ENCODE results near the gene ICA1L. TPM values are rescaled to one million over a fixed set of nuclear protein-coding genes. Genes with fewer than 3 reads are reported as not detected.
A peak's percentile ranks its signal among the peaks of the same experiment; 100 is the strongest.
"Not testable (repeated sequence)": the region's sequence is repeated elsewhere in the genome, so short reads cannot be mapped to it uniquely, and the experiment has no call there.

ICA1L gene
- total and polyA plus RNA-seq, 8 donors = 0.87 to 36.7 (median 2.5) TPM

DNA sequence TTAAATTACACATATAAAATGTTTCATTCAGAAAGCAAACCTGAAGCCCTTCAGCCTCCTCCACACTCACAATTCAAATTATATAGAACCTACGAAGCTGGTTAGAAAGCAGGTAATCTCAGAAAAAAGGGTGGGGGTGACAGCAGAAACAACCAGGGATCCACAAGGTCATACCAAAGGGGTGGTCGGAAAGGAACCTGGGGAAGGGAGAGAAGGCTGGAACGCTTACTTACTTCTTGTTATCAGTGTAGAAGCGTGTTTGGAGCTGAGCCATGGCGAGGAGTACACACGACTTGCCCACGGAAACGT is 39.6 kb upstream of the ICA1L start:
- peaks cover 0 to 9% (median 8%) of the 10 kb centered on the region in 4 donors for H3K36me3 ChIP-seq
- no peaks in the 10 kb centered on the region for H3K9me3 ChIP-seq
- H3K27ac ChIP-seq = peak overlapping the region; percentile 73 to 93 (median 91)
- H3K27me3 ChIP-seq = no peaks in the 10 kb centered on the region
- no peak for DNase-seq
- TF ChIP-seq POLR2A (IDR thresholded peaks at IDR 0.05) = no peak
- TF ChIP-seq EP300 (IDR thresholded peaks at IDR 0.05) = no peak
- no peak for TF ChIP-seq POLR2AphosphoS5 (IDR thresholded peaks at IDR 0.05)
- TF ChIP-seq, protein P1, sequence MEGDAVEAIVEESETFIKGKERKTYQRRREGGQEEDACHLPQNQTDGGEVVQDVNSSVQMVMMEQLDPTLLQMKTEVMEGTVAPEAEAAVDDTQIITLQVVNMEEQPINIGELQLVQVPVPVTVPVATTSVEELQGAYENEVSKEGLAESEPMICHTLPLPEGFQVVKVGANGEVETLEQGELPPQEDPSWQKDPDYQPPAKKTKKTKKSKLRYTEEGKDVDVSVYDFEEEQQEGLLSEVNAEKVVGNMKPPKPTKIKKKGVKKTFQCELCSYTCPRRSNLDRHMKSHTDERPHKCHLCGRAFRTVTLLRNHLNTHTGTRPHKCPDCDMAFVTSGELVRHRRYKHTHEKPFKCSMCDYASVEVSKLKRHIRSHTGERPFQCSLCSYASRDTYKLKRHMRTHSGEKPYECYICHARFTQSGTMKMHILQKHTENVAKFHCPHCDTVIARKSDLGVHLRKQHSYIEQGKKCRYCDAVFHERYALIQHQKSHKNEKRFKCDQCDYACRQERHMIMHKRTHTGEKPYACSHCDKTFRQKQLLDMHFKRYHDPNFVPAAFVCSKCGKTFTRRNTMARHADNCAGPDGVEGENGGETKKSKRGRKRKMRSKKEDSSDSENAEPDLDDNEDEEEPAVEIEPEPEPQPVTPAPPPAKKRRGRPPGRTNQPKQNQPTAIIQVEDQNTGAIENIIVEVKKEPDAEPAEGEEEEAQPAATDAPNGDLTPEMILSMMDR (IDR thresholded peaks at IDR 0.05) = no peak
- peaks cover 13 to 46% (median 31%) of the 10 kb centered on the region in 4 donors for H3K4me1 ChIP-seq
- peak overlapping the region; percentile 60 to 87 (median 78) for H3K4me3 ChIP-seq
- intact Hi-C loops (cut with DNase I; ENCODE audit: low total_unique reads) = no loop called here
- WGBS, 5 donors = 0 to 1% (median 0%) methylated on average over 8 of the region's 8 CpGs

DNA sequence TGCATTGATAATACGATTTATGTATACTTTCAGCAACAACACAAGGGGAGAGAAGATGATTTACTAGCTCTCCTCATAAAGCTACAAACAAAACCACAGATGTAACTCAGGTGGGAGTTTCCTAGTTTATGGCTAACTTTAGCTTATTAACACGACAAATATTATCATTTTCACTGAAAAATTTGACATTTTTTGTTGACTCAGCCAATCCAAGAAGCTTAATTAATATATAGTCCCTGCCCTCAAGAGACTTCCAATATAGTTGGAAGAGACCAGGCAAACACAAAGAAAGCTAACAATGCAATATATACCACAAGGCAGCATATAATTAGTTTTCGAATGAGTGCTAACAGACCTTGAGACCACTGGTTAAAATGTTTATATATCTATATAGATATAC is 39.1 kb upstream of the ICA1L start:
- intact Hi-C loops (cut with DNase I; ENCODE audit: low total_unique reads) = no loop called here
- 5 to 15% (median 8%) methylated on average over 3 of the region's 3 CpGs for WGBS, 5 donors
- TF ChIP-seq POLR2AphosphoS5 (IDR thresholded peaks at IDR 0.05) = no peak
- TF ChIP-seq, protein P1 (IDR thresholded peaks at IDR 0.05) = no peak
- no peak for TF ChIP-seq POLR2A (IDR thresholded peaks at IDR 0.05)
- no peak for TF ChIP-seq EP300 (IDR thresholded peaks at IDR 0.05)
- no peak for DNase-seq
- Histone ChIP-seq H3K27me3 (no peaks in the 10 kb centered on the region), H3K27ac (peak overlapping the region in 1 of 5 donors; percentile 91), H3K4me1 (peaks cover 13 to 46% (median 31%) of the 10 kb centered on the region in 4 donors), H3K36me3 (peaks cover 0 to 13% (median 12%) of the 10 kb centered on the region in 4 donors), H3K4me3 (peak overlapping the region; percentile 60 to 87 (median 78)), H3K9me3 (no peaks in the 10 kb centered on the region)

DNA sequence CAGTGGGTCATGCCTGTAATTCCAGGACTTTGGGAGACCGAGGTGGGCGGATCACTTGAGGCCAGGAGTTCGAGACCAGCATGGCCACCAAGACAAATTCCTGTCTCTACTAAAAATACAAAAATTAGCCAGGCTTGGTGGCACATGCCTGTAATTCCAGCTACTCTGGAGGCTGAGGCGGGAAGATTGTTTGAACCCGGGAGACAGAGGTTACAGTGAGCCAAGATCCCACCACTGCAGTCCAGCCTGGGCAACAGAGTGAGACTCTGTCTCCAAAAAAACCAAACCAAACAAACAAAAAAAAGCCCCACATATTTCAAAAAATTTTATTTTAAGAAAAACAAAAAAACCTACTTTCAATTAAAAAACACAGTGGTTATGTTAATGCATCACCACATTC is 38.7 kb upstream of the ICA1L start:
- H3K9me3 ChIP-seq; H3K27ac ChIP-seq; H3K27me3 ChIP-seq; DNase-seq; intact Hi-C loops (cut with DNase I; ENCODE audit: low total_unique reads): not testable (repeated sequence)
- Histone ChIP-seq H3K4me1 (peaks cover 13 to 46% (median 31%) of the 10 kb centered on the region in 4 donors), H3K4me3 (peak overlapping the region; percentile 60 to 87 (median 78)), H3K36me3 (peaks cover 0 to 18% (median 16%) of the 10 kb centered on the region in 4 donors)
- WGBS, 5 donors = 64 to 88% (median 68%) methylated on average over 5 of the region's 5 CpGs

DNA sequence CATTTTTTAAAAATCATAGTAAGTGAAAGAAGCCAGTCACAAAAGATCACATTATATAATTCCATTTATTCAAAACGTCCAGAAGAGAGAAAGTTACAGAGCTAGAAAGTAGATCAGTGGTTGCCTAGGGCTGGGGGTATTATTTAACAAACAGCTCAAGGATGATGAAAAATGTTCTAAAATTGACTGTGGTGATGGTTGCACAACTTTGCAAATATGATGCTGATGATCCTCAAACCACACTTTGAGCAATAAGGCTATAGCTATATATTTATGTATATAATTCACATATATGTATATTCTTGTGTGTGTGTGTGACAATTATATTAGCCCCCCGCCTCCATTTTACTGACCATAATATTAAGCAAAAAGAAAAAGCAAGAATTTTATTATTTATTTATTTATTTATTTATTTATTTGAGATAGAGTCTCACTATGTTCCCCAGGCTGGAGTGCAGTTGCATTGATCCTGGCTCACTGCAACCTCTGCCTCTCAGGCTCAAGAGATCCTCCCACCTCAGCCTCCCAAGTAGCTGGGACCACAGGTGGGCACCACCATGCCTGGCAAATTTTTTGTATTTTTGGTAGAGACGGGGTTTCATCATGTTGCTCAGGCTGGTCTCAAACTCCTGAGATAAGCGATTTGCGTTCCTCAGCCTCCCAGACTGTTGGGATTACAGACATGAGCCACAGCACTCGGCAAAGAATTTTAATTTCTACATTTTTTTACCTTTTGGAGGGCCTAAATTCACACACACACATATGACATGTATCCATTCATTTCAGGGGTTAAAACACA is 38.0 kb upstream of the ICA1L start:
- WGBS, 5 donors = 86 to 93% (median 90%) methylated on average over 6 of the region's 6 CpGs
- intact Hi-C loops (cut with DNase I; ENCODE audit: low total_unique reads) = no loop called here
- TF ChIP-seq, protein P1 (IDR thresholded peaks at IDR 0.05) = no peak
- TF ChIP-seq POLR2A (IDR thresholded peaks at IDR 0.05) = no peak
- no peak for TF ChIP-seq POLR2AphosphoS5 (IDR thresholded peaks at IDR 0.05)
- no peak for TF ChIP-seq EP300 (IDR thresholded peaks at IDR 0.05)

DNA sequence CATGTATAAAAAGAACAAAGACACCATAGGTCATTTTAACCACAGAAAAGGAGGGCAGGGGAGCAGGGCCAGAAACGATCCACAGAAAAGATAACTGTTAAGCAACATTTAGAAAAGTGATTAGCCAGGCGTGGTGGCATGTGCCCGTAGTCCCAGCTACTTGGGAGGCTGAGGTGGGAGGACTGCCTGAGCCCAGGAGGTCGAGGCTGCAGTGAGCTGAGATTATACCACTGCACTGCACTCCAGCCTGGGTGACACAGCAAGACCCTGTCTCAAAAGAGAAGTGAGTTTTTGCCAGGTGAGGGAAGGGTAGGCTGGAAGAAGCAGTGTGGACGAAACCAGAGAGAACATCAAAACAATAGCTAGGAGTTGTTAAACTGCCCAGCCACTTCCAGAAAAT is 36.6 kb upstream of the ICA1L start:
- Histone ChIP-seq H3K27ac (no peak overlapping the region), H3K4me3 (no peak overlapping the region), H3K4me1 (peaks cover 13 to 38% (median 28%) of the 10 kb centered on the region in 4 donors), H3K27me3 (no peaks in the 10 kb centered on the region), H3K36me3 (peaks cover 0 to 22% (median 17%) of the 10 kb centered on the region in 4 donors), H3K9me3 (no peaks in the 10 kb centered on the region)
- intact Hi-C loops (cut with DNase I; ENCODE audit: low total_unique reads) = no loop called here
- 65 to 74% (median 70%) methylated on average over 5 of the region's 5 CpGs for WGBS, 5 donors
- TF ChIP-seq POLR2A (IDR thresholded peaks at IDR 0.05) (no peak), EP300 (IDR thresholded peaks at IDR 0.05) (no peak), POLR2AphosphoS5 (IDR thresholded peaks at IDR 0.05) (no peak)
- TF ChIP-seq, protein P1 (IDR thresholded peaks at IDR 0.05) = no peak
- DNase-seq = no peak

More for the DNA sequence above, 38.0 kb upstream of the ICA1L start:
- Histone ChIP-seq H3K9me3 (no peaks in the 10 kb centered on the region), H3K4me1 (peaks cover 13 to 46% (median 31%) of the 10 kb centered on the region in 4 donors), H3K27ac (no peak overlapping the region), H3K4me3 (peak overlapping the region in 2 of 4 donors; percentile 87), H3K27me3 (no peaks in the 10 kb centered on the region), H3K36me3 (peaks cover 0 to 22% (median 17%) of the 10 kb centered on the region in 4 donors)
- no peak for DNase-seq

DNA sequence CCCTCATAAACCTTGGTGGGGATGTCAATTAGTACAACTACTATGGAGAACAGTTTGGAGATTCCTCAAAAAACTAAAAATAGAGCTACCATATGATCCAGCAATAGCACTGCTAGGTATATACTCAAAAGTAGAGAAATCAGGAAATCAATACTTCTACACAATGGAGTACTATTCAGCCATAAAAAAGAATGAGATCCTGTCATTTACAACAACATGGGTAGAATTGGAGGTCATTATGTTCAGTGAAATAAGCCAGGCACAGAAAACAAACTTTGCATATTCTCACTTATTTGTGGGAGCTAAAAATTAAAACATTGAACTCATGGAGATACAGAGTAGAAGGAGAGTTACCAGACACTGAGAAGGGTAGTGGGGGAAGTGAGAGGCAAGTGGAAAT is 33.9 kb upstream of the ICA1L start:
- DNase-seq; H3K27ac ChIP-seq; H3K9me3 ChIP-seq; H3K4me3 ChIP-seq; intact Hi-C loops (cut with DNase I; ENCODE audit: low total_unique reads); H3K27me3 ChIP-seq: not testable (repeated sequence)
- peaks cover 0 to 35% (median 24%) of the 10 kb centered on the region in 4 donors for H3K36me3 ChIP-seq
- H3K4me1 ChIP-seq = peaks cover 9 to 24% (median 17%) of the 10 kb centered on the region in 4 donors

Data from stomach (tissue), 9 donors.